Lower lobe of right lung (tissue), 2 donors: ENCODE data around the gene SERGEF. TPM values are rescaled to one million over a fixed set of nuclear protein-coding genes. Genes with fewer than 3 reads are reported as not detected.

Source experiments
- ATAC-seq, 2 donors: fragments of 200-7000 bp; cut with Tn5 transposase; one replicate each; pipeline ENCODE4 v1.9.1; 2020 to 2022; ENCODE audit warnings: mild to moderate bottlenecking in 2 of 2, moderate library complexity in 2 of 2
- DNase-seq: peaks from one replicate; pipeline ENCODE4 v3.0.0-alpha.2; 2020
- H3K27ac ChIP-seq: fragments of 200-600 bp; one replicate; pipeline ENCODE4 v1.8.0; 2022
- H3K27me3 ChIP-seq: fragments of 200-600 bp; one replicate; pipeline ENCODE4 v1.8.0; 2022; ENCODE audit warnings: low read depth
- H3K36me3 ChIP-seq: fragments of 200-600 bp; one replicate; pipeline ENCODE4 v1.8.0; 2022; ENCODE audit warnings: mild to moderate bottlenecking
- H3K4me1 ChIP-seq: fragments of 200-600 bp; one replicate; pipeline ENCODE4 v1.8.0; 2022
- H3K4me3 ChIP-seq: fragments of 200-600 bp; one replicate; pipeline ENCODE4 v1.8.0; 2022; ENCODE audit warnings: mild to moderate bottlenecking
- H3K9me3 ChIP-seq: fragments of 200-600 bp; one replicate; pipeline ENCODE4 v1.8.0; 2022
- intact Hi-C: fragments of 100-400 bp; cut with DNase I; formaldehyde crosslinking; loops from one replicate; pipeline ENCODE4 v1.11.0; 2022
- total RNA-seq: library from RNA; stranded (reverse); fragmentation: NEBNext Ultra II Directional; extraction: Animal tissue kit (Norgen Biotek cat#: 25700); gene quantifications from one replicate; pipeline ENCODE4 v1.2.1, GENCODE V29; 2021
- TF ChIP-seq, protein P1 (sequence below): fragments of 200-600 bp; IDR thresholded peaks from one replicate; pipeline ENCODE4 v1.8.0; 2022; ENCODE audit warnings: antibody characterized with exemption, mild to moderate bottlenecking
- donor health status: DM: no; HTN: yes; CAD: no; lungs with severe emphysema.

SERGEF gene
- total RNA-seq, 1 donor from 2014 or later: 28.4 TPM

DNA sequence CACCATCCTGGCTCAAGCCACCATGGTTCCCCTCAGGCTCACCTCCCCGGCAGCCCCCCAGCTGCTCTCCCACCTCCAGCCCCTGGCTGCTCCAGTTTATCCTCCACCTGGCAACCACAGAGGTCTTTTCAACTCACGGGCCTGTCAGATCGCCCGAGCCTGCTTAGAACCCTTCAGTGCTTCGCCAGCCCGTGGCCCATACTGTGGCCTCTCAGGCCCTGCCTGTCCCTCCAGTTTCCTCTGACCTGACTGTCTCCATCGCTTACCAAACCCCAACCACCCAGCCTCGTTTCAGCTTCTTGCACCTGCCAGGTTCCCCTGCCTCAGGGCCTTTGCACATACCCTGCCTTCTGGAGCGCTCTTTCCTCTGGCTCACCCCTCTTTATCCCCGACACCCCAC is 271.4 kb downstream of the SERGEF start:
- Histone ChIP-seq H3K4me3 (no peak overlapping the region), H3K36me3 (no peaks in the 10 kb centered on the region), H3K27ac (no peak overlapping the region), H3K27me3 (peaks cover 46% of the 10 kb centered on the region), H3K9me3 (no peaks in the 10 kb centered on the region), H3K4me1 (no peaks in the 10 kb centered on the region)
- intact Hi-C loops: no loop called here
- DNase-seq (no peak), ATAC-seq (no peak)
- TF ChIP-seq, protein P1, sequence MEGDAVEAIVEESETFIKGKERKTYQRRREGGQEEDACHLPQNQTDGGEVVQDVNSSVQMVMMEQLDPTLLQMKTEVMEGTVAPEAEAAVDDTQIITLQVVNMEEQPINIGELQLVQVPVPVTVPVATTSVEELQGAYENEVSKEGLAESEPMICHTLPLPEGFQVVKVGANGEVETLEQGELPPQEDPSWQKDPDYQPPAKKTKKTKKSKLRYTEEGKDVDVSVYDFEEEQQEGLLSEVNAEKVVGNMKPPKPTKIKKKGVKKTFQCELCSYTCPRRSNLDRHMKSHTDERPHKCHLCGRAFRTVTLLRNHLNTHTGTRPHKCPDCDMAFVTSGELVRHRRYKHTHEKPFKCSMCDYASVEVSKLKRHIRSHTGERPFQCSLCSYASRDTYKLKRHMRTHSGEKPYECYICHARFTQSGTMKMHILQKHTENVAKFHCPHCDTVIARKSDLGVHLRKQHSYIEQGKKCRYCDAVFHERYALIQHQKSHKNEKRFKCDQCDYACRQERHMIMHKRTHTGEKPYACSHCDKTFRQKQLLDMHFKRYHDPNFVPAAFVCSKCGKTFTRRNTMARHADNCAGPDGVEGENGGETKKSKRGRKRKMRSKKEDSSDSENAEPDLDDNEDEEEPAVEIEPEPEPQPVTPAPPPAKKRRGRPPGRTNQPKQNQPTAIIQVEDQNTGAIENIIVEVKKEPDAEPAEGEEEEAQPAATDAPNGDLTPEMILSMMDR: no peak

DNA sequence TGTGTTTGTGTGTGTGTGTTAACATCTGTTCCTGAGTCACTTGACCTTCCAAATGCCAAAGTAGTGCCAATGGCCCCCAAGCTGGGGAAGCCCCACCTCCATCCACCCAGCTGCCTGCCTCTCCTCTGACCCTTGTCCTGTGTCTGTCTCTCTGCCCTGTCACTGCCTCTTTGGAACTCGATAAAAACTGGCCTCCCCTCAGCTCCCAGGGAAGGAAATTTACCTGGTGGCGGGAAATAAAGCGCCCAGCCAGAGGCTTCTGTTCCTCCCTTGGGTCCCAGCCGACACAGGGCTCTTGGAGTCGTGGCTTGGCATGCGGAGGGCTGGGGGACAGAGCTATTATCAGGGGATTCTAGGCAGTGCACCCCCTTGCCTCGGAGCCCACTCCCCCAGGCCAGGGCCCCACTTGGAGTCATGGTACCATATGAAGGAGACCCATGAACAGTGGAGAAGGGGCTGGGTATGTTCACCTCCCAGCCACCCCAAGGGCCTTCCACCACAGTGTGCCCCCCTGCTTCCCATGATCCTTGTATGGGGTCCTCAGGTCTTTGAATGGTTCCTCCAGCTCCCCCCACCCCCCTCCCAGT is 272.1 kb downstream of the SERGEF start:
- Histone ChIP-seq H3K4me1 (no peaks in the 10 kb centered on the region), H3K27me3 (peaks cover 53% of the 10 kb centered on the region), H3K27ac (no peak overlapping the region), H3K9me3 (no peaks in the 10 kb centered on the region), H3K4me3 (no peak overlapping the region), H3K36me3 (no peaks in the 10 kb centered on the region)
- intact Hi-C loops: no loop called here
- no peak for ATAC-seq
- TF ChIP-seq, protein P1: no peak
- DNase-seq: no peak

DNA sequence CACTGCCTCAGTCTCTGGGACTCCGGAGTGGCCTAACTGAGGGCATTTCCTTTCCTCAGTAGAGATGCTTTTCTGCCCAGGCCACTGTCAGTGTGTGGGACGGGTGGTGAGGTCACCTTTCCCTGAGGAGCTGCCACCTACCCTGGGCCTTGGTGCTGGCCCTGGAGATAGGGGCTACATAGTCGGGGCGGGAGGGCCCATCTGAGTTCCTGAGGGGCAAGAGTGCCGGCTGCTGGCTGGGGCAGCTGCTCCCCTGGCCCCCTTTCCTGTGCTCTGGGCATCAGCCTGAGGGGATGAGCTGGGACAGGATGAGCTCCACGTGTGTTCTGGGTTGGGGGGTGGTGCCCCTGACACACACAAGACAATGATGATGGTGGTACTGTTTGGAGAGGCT is 272.9 kb downstream of the SERGEF start:
- Histone ChIP-seq H3K4me1 (peaks cover 5% of the 10 kb centered on the region), H3K9me3 (no peaks in the 10 kb centered on the region), H3K27ac (no peak overlapping the region), H3K36me3 (no peaks in the 10 kb centered on the region), H3K27me3 (peaks cover 61% of the 10 kb centered on the region), H3K4me3 (no peak overlapping the region)
- DNase-seq (no peak), ATAC-seq (no peak)
- intact Hi-C loops: no loop called here
- TF ChIP-seq, protein P1: no peak

DNA sequence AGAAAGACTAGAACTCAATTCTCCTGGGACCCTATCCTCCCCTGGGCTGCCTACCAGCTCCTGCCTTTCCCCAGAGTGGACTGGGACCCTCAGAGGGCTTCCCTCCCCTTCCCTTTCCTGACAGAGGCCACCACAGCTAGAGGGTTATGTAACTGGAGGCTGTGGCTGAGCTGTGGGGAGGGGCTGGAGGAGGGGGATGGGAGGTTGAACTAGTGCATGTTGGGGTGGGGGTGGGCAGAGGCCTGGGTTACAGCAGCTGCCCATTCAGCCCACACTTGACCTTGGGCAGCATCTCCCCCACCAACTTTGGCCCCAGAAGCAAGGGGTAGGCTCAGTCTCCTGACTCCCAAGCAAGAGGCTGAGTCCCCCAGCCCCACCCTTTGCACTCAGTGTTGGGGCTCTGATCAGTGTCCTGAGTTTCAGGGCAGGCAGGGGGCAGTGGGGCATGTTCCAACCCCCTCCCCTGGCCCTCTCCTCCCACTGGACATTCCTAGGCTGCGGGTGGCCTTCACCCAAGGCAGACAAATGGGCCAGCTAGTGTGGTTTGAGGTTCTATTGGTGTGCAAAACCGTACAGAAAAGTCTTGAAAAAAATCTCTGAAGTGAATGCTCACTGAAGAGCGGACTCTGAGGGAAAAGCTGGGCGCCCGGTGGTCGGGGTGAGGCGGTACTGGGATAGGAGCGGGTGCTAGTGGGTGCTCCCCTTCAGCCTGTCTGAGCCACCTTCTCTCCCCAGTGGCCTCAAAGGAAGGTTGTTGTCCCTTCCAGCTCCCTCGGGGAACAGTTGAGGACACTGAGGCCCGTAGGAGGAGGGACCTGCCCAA is 274.5 kb downstream of the SERGEF start:
- no peaks in the 10 kb centered on the region for H3K9me3 ChIP-seq
- H3K4me1 ChIP-seq: peaks cover 10% of the 10 kb centered on the region
- no peak for DNase-seq
- intact Hi-C loops: no loop called here
- ATAC-seq: no peak
- H3K27ac ChIP-seq: no peak overlapping the region
- TF ChIP-seq, protein P1: no peak
- H3K27me3 ChIP-seq: peaks cover 72% of the 10 kb centered on the region
- H3K4me3 ChIP-seq: no peak overlapping the region
- H3K36me3 ChIP-seq: no peaks in the 10 kb centered on the region

Other genes starting within 250 kb of the SERGEF start
- 0.18 TPM for gene TPH1, start 33.2 kb upstream of the SERGEF start, total RNA-seq
- gene SAAL1, start 93.0 kb upstream of the SERGEF start, total RNA-seq: 9.5 TPM
- not detected for gene MRGPRX3, start 119.5 kb upstream of the SERGEF start, total RNA-seq
- gene MRGPRX4, start 159.8 kb upstream of the SERGEF start, total RNA-seq: not detected
- 0.62 TPM for gene SAA4, start 223.8 kb upstream of the SERGEF start, total RNA-seq
- gene SAA2, start 235.6 kb upstream of the SERGEF start, total RNA-seq: 24.7 TPM